ENCODE data around the gene TLE3.

The TLE3 gene

DNA sequence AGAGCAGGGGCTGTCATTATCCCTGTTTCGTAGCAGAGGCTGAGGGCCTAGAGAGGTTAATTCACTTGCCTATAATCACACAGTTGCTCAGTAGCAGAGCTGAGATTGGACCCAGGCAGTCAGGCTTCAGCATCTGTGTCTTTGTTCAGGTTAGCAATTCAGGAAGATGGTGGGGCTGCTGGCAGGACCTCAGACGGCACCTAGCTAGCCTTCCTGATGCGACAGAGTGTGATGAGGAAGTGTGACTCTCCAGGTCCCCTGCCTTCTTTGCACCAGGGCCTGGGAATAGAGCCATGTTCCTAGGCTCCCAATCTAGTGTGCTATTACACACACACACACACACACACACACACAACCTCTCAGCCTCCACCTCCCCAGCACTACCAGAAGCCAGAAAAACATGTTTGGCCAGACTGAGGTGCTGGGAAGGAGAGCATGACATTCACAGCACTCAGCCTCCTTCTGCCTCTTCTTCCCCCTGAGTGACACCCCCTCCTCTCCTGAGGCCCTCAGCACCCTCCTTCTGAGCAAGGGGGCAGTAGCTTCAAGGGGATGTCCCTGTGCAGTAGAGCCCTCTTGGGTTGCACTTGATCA is 88.9 kb downstream of the TLE3 start:
- no peak for DNase-seq

DNA sequence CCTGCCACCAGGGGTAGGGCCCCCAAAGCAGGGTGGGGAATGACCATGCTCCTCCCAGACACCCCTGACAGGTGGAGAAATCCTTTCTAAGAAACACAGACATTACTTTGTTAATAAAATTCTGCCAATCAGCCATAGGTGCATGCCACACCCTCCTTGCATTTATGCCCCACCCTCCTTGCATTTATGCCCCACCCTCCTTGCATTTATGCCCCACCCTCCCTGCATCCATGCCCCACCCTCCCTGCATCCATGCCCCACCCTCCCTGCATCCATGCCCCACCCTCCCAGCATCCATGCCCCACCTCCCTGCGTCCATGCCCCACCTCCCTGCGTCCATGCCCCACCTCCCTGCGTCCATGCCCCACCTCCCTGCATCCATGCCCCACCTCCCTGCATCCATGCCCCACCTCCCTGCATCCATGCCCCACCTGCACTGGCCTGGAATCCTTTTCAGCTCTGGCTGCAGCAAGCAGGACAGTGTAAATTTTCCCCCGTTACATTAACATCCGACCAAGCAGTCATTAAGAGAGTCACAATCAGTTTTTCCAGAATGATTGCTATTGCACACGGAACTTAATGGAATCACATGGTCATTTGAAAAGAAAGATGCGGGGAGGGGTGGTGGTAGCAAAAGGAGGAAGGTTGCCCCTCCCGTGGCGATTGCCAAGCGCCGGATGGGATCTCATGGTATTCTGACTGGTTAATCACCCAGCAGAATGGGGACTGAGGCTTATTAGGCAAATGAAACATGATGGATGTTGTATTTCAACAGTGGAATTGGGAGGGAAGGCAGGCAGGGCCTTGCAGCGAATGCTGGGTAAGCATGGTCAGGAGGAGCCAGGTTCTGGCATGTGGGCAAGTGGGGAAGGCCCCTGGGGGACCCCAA is 91.2 kb downstream of the TLE3 start:
- no peak for DNase-seq

DNA sequence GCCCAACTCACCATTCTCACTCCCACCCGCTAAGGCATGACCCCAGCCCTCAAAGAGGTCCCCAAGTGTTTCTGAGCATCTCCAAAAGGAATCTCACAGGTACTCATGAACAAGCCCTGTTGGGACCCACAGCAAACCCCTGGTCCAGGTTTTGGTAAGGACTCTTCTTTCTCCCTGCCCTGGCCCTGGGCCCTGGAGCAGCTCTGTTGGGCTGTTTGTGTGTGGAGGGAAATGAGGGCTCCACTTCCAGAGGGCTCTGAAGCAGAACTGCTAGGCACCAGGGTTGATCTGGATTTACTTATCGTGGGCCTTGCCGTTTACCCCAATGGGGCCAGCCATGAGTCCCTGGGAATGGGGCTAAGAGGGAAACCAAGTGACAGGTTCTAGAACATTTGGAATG is 92.9 kb downstream of the TLE3 start:
- DNase-seq: no peak

DNA sequence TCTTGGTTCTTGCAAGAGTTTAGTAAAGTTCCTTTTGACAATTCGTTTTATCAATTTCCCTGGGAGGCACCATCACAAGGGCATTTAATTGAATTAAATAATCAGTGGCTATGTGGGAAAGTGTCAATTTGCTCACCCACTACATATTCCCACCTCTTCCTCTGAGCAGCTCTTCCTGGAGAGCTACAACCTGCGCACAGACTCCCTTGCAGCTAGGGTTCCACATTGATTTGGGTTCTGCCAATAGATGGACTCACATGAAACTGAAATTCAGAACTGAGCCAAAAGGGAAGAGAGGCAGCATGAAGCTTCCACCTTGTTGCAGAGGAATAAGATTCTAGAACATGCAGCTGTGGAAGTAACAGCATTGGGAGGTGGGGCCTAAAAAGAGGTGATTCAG is 94.8 kb downstream of the TLE3 start:
- DNase-seq: no peak

DNA sequence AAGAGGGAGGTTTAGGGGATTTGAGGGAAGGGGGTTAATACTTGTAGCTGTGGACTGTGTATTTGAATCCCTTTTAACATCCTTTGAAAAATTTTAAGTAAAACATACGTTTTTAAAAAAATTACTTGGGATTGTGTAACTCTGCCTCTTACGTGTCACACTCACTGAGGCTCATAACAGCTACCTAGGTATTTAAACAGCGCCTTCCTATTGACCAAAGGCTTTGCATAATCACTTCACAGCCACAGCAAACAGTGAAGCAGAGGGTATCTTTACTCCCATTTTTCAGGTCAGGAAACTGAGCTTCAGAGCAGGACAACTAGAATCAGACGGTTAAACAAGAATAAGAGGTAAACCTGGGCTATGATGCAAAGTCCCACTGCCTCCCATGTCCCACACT is 95.9 kb downstream of the TLE3 start:
- no peak for DNase-seq

DNA sequence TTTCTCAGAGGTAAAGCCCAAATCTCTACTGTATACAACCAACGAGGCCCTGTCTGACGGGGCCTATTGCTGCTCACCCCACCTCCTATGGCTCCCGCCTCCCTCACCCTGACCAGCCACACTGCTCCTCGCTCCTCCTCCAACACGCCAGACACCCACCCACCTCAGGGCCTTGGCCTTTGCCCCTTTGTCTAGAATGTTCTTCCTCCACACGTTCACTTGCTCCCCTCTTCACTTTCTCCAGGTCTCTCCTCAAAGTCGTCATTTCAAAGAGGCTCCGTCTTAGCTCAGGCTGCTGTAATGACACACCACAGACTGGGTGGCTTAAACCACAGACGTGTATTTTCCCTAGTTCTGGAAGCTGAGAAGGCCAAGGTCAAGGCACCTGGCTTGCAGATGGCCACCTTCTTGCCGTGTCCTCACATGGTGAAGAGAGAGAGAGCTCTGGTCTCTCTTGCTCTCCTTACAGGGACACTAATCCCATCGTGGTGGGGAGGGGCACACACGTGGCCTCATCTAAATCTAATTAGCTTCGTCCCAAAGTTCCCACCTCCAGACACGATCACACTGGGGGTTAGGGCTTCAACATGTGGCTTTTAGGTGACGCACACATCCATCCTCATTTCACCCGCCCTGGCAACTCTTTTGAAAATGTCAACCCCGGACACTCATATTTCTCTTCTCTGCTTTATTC is 98.2 kb downstream of the TLE3 start:
- no peak for DNase-seq

DNA sequence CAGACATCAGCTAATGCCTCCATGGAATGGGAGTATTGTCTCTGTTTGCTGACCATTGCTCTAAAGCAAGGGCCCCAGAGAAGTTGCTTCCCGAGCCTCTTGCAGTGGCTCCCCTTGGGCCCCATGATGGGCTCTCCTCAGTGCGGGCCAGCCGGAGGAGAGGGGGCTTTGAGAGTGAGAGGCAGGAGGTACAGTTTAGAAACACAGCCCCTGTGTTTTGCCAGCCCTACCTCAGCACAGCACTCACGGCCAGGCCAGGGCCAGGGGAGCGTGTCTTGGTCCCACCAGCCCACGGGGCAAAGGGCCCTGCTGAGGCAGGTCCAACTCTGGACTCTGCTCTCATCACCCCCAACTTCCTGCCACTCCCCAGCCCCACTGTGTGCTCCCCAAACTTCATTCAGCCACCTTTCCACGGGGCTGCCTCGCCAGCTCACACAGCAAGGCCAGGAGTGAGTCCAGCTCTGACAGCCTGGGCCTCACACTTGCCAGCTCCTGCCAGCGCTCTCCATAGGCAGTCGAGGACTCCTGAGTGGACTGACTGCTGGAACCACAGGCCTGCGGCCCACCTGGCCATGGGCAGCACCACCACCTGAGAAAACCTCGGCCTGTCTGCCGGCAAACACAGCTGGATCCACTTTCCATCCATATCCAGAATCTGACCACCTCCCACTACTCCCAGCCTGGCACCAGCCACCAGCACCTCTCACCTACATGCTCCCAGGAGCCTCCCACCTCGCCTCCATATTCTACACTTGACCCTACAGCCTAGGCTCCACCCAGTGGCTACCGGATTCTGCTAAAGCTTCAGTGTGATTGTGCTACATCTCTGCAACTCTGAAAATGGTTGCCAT is 99.0 kb downstream of the TLE3 start:
- DNase-seq: no peak

DNA sequence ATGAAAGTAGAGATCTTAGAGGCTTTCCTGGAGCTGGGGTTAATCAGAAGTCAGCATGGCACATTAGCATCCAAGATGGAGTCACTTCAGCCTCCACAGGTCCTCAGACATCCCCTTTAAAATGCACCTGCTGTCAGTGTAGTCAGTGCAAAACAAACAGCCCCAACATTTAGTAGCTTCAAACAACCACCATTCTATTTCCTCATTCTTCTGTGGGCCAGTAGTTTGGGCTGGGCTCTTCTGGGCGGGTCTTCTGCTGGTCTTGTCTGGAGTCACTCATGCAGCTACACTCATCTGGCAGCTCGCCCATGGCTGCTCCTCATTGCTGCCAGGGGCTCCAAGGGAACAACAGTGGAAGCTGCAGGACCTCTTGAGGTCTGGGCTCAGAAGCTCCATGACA is 99.9 kb downstream of the TLE3 start:
- DNase-seq: peak in 39 of 56 donors; percentile 3 to 81 (median 24)
